CD14-positive monocyte (primary cell): ENCODE results near the gene NDC1. TPM values are rescaled to one million over a fixed set of nuclear protein-coding genes. Genes with fewer than 3 reads are reported as not detected.

Experiments
- DNase-seq, 3 donors: peaks; one replicate each; pipeline ENCODE4 v3.0.0-alpha.2; 2011 to 2022
- H2AFZ ChIP-seq: 2 replicates; pipeline ENCODE4 v1.6.0; 2012; ENCODE audit warnings: mild to moderate bottlenecking, low read depth, low read length, inconsistent platforms; ENCODE audit not compliant: insufficient read depth, poor library complexity, severe bottlenecking
- H3K27ac ChIP-seq, 2 donors: 1 replicate in 1 of 2; 2 replicates in 1 of 2; pipeline ENCODE4 v1.5.1; 2012 to 2013; ENCODE audit warnings: low read length in 2 of 2, control low read depth in 1 of 2, inconsistent platforms in 1 of 2, low read depth in 1 of 2, mild to moderate bottlenecking in 1 of 2
- H3K27me3 ChIP-seq, 2 donors: one replicate each; pipeline versions ENCODE4 v1.6.0 to v1.6.1; 2011 to 2013; ENCODE audit warnings: low read length in 2 of 2; ENCODE audit not compliant: control insufficient read depth in 2 of 2, insufficient read depth in 2 of 2
- H3K36me3 ChIP-seq, 2 donors: replicated peaks in 1 of 2; 1 replicate in 1 of 2; 2 replicates in 1 of 2; pipeline versions ENCODE4 v1.5.1 to v1.6.1; 2012 to 2013; ENCODE audit warnings: low read length in 2 of 2, control low read depth in 1 of 2, inconsistent platforms in 1 of 2, mild to moderate bottlenecking in 1 of 2; ENCODE audit not compliant: insufficient read depth in 2 of 2, control insufficient read depth in 1 of 2
- H3K4me1 ChIP-seq, 2 donors: 1 replicate in 1 of 2; 2 replicates in 1 of 2; pipeline versions ENCODE4 v1.5.1 to v1.6.1; 2012 to 2013; ENCODE audit warnings: low read length in 2 of 2, control low read depth in 1 of 2, inconsistent platforms in 1 of 2, mild to moderate bottlenecking in 1 of 2, moderate library complexity in 1 of 2; ENCODE audit not compliant: insufficient read depth in 2 of 2, control insufficient read depth in 1 of 2
- H3K4me2 ChIP-seq: replicated peaks from 2 replicates; pipeline ENCODE3; 2012; ENCODE audit warnings: low read length, moderate library complexity, mild to moderate bottlenecking; ENCODE audit not compliant: poor library complexity, severe bottlenecking; ENCODE audit errors: extremely low read depth
- H3K4me3 ChIP-seq, 3 experiments: fragments of 200-600 bp in 1 of 3; sonication (generic) in 1 of 3; replicated peaks in 1 of 3; 1 replicate in 2 of 3; 2 replicates in 1 of 3; pipeline ENCODE4 v1.5.1; 2011 to 2013; ENCODE audit warnings: low read length in 3 of 3, mild to moderate bottlenecking in 3 of 3, control low read depth in 2 of 3, low read depth in 2 of 3, inconsistent platforms in 1 of 3, moderate library complexity in 1 of 3
- H3K79me2 ChIP-seq: 2 replicates; pipeline ENCODE4 v1.6.0; 2012; ENCODE audit warnings: mild to moderate bottlenecking, control low read depth, inconsistent platforms, low read length, moderate library complexity; ENCODE audit not compliant: insufficient read depth
- H3K9ac ChIP-seq: 2 replicates; pipeline ENCODE4 v1.6.0; 2017; ENCODE audit warnings: low read length, mild to moderate bottlenecking; ENCODE audit not compliant: insufficient read depth, poor library complexity, severe bottlenecking
- H3K9me3 ChIP-seq, 2 donors: replicated peaks in 1 of 2; 1 replicate in 1 of 2; 2 replicates in 1 of 2; pipeline versions ENCODE4 v1.5.1 to v1.6.1; 2012 to 2013; ENCODE audit warnings: low read length in 2 of 2, control low read depth in 1 of 2; ENCODE audit not compliant: control insufficient read depth in 1 of 2, insufficient read depth in 1 of 2
- H4K20me1 ChIP-seq: 2 replicates; pipeline ENCODE4 v1.6.0; 2012; ENCODE audit warnings: mild to moderate bottlenecking, low read length, control low read depth, moderate library complexity; ENCODE audit not compliant: insufficient read depth
- H3K27ac Mint-ChIP-seq, 7 donors: one replicate each; pipeline ENCODE4 v1.8.0; 2020; ENCODE audit warnings: mild to moderate bottlenecking in 7 of 7, mixed read lengths in 7 of 7, moderate library complexity in 6 of 7, inconsistent platforms in 2 of 7
- H3K27me3 Mint-ChIP-seq, 3 donors: one replicate each; pipeline ENCODE4 v1.8.0; 2021 to 2022; ENCODE audit warnings: low read depth in 3 of 3, mild to moderate bottlenecking in 3 of 3, mixed read lengths in 3 of 3, moderate library complexity in 3 of 3, inconsistent platforms in 1 of 3
- H3K36me3 Mint-ChIP-seq, 2 donors: one replicate each; pipeline ENCODE4 v1.8.0; 2020; ENCODE audit warnings: mixed read lengths in 2 of 2, inconsistent platforms in 1 of 2, mild to moderate bottlenecking in 1 of 2
- H3K4me1 Mint-ChIP-seq: one replicate; pipeline ENCODE4 v1.8.0; 2020; ENCODE audit warnings: mild to moderate bottlenecking, mixed read lengths
- H3K4me3 Mint-ChIP-seq, 2 donors: one replicate each; pipeline ENCODE4 v1.8.0; 2020; ENCODE audit warnings: mild to moderate bottlenecking in 2 of 2, mixed read lengths in 2 of 2, moderate library complexity in 1 of 2
- H3K9me3 Mint-ChIP-seq, 7 donors: one replicate each; pipeline ENCODE4 v1.8.0; 2020 to 2022; ENCODE audit warnings: mixed read lengths in 7 of 7, mild to moderate bottlenecking in 6 of 7, moderate library complexity in 6 of 7, inconsistent platforms in 2 of 7
- CTCF ChIP-seq: fragments of 200-600 bp; IDR thresholded peaks from one replicate; pipeline ENCODE4 v1.8.0; 2022; ENCODE audit warnings: antibody characterized with exemption, mild to moderate bottlenecking
- WGBS: methylation state at CpG from one replicate; pipeline ENCODE4 v1.1.5; 2013; ENCODE audit warnings: missing lambda C conversion rate; ENCODE audit not compliant: insufficient coverage; 5-methylcytosine and 5-hydroxymethylcytosine counted together
- intact Hi-C, 2 donors: fragments of 100-400 bp; cut with micrococcal nuclease; formaldehyde crosslinking; loops; one replicate each; pipeline versions ENCODE4 v1.15.0 to v1.15.1; 2023
- polyA plus RNA-seq, 3 donors: library from polyadenylated mRNA; depleted of rRNA in 1 of 3; unstranded in 2 of 3; stranded (reverse) in 1 of 3; fragments of 300-500 nt in 2 of 3; fragments of >200 nt in 1 of 3; fragmentation: Illumina TruSeq in 2 of 3; gene quantifications; 1 replicate in 2 of 3; 2 replicates in 1 of 3; pipeline ENCODE4 v1.2.3, GENCODE V29; 2012 to 2021

NDC1 gene
- polyA plus RNA-seq, 3 donors = 3.0 to 6.1 (median 4.7) TPM

GRCh38 chr1:53721088-53721487, 117.0 kb downstream of the NDC1 start:
- no peak overlapping the region for H3K27ac Mint-ChIP-seq

GRCh38 chr1:53719469-53719868, 118.6 kb downstream of the NDC1 start:
- TF ChIP-seq CTCF = no peak
- H3K27me3 ChIP-seq = no peaks in the 10 kb centered on the region
- no peaks in the 10 kb centered on the region for H3K36me3 ChIP-seq
- H3K9ac ChIP-seq = no peak overlapping the region
- no peaks in the 10 kb centered on the region for H3K9me3 ChIP-seq
- H3K4me3 ChIP-seq = no peak overlapping the region
- no peaks in the 10 kb centered on the region for H4K20me1 ChIP-seq
- no CpG with 5 or more reads among the region's 2 CpGs for WGBS
- H3K4me3 Mint-ChIP-seq = no peak overlapping the region
- no peaks in the 10 kb centered on the region for H3K4me1 ChIP-seq
- no peak overlapping the region for H2AFZ ChIP-seq
- H3K27me3 Mint-ChIP-seq = peaks cover 0 to 2% (median 0%) of the 10 kb centered on the region in 3 donors
- DNase-seq = no peak
- no peaks in the 10 kb centered on the region for H3K4me1 Mint-ChIP-seq
- no peaks in the 10 kb centered on the region for H3K36me3 Mint-ChIP-seq
- H3K27ac ChIP-seq = no peak overlapping the region
- H3K79me2 ChIP-seq = no peaks in the 10 kb centered on the region
- H3K4me2 ChIP-seq = no peak overlapping the region
- intact Hi-C loops = no loop called here
- H3K9me3 Mint-ChIP-seq = no peaks in the 10 kb centered on the region
- H3K27ac Mint-ChIP-seq = no peak overlapping the region

More at GRCh38 chr1:53721088-53721487, 117.0 kb downstream of the NDC1 start:
- Mint-ChIP-seq H3K36me3 (no peaks in the 10 kb centered on the region), H3K27me3 (peaks cover 0 to 2% (median 2%) of the 10 kb centered on the region in 3 donors), H3K4me1 (no peaks in the 10 kb centered on the region), H3K9me3 (no peaks in the 10 kb centered on the region), H3K4me3 (no peak overlapping the region)
- H3K27ac ChIP-seq = no peak overlapping the region
- H3K4me3 ChIP-seq = no peak overlapping the region
- no peaks in the 10 kb centered on the region for H3K36me3 ChIP-seq
- H3K4me2 ChIP-seq = no peak overlapping the region
- no peak overlapping the region for H2AFZ ChIP-seq
- H3K4me1 ChIP-seq = no peaks in the 10 kb centered on the region
- intact Hi-C loops = no loop called here
- no peaks in the 10 kb centered on the region for H3K27me3 ChIP-seq
- DNase-seq = no peak
- H4K20me1 ChIP-seq = no peaks in the 10 kb centered on the region
- H3K9me3 ChIP-seq = no peaks in the 10 kb centered on the region
- no peaks in the 10 kb centered on the region for H3K79me2 ChIP-seq
- WGBS = 100% methylated on average over 2 of the region's 4 CpGs
- H3K9ac ChIP-seq = no peak overlapping the region
- TF ChIP-seq CTCF = no peak
